ENCODE results near the gene CA5A.

DNA sequence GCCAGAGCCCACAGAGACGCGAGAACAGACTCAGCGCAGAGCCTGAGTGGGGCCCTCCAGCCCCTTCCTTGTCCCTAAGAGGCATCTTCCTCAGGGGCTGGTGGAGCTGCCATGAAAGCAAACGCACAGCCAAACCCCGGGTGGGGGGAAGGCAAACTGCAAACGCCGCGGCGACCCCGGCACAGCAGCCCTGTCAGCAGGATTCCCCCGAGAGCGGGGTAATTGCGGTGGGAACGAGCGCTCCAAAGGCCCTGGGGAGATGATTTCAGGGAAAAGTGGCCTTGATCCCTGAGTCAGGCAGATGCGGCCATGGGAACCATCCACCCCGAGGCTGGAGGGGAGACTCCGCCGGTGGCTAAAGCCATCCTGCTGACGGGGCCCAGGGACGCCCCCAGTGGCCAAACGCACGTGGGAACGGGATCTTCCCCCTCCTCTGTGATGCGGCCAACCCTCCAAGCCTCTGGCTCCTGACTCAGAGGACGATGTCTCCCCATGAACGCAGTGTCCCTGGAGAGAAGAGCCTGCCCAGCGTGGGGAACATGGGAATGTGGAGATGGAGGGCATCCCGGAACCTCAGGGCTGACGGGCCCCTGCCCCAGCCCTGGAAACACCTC lies 92.1 kb downstream of the CA5A start:
- TF ChIP-seq, protein P1, sequence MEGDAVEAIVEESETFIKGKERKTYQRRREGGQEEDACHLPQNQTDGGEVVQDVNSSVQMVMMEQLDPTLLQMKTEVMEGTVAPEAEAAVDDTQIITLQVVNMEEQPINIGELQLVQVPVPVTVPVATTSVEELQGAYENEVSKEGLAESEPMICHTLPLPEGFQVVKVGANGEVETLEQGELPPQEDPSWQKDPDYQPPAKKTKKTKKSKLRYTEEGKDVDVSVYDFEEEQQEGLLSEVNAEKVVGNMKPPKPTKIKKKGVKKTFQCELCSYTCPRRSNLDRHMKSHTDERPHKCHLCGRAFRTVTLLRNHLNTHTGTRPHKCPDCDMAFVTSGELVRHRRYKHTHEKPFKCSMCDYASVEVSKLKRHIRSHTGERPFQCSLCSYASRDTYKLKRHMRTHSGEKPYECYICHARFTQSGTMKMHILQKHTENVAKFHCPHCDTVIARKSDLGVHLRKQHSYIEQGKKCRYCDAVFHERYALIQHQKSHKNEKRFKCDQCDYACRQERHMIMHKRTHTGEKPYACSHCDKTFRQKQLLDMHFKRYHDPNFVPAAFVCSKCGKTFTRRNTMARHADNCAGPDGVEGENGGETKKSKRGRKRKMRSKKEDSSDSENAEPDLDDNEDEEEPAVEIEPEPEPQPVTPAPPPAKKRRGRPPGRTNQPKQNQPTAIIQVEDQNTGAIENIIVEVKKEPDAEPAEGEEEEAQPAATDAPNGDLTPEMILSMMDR (IDR thresholded peaks at IDR 0.05; ENCODE audit: insufficient read depth, low read depth, low read length) = peak; percentile 3
- TF ChIP-seq EZH2 (IDR thresholded peaks at IDR 0.05; ENCODE audit: insufficient read depth, low read length) = no peak
